Measurements from ENCODE around the gene HPSE2. TPM values are rescaled to one million over a fixed set of nuclear protein-coding genes. Genes with fewer than 3 reads are reported as not detected.

The HPSE2 gene
- total RNA-seq, 1 experiment from 2014 or later, result not detected

DNA sequence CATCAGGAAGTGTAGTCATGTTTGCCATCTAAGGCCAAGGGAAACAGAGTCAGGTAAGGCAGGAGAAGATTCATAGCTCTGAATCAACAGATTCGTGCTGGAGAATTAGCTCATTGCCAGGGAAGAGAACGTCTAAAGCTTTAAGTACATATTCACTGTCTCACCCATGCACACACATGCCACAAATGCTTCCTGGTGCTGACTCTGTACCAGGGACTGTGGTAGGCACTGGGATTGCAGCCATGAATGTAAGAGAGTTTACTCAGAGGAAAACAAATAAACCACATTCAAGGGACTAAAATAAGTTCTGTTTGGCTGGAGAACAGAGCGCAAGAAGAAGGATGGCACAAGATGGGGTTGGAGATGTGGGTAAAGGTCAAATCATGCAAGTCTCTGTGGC, 699.1 kb downstream of the HPSE2 start:
- no peaks in the 10 kb centered on the region for H3K36me3 ChIP-seq (ENCODE audit: control insufficient read depth, insufficient read depth, low read length)
- BruUV-seq (replicated peaks), result no TSS peak
- H3K4me3 ChIP-seq (ENCODE audit: low read depth, low read length), result no peak overlapping the region
- Mint-ChIP-seq H3K4me3 (ENCODE audit: unreplicated experiment) (no peak overlapping the region), H3K27me3 (ENCODE audit: insufficient read depth, unreplicated experiment) (peaks cover 15% of the 10 kb centered on the region), H3K9me3 (ENCODE audit: unreplicated experiment) (no peaks in the 10 kb centered on the region), H3K27ac (ENCODE audit: unreplicated experiment) (no peak overlapping the region), H3K36me3 (ENCODE audit: insufficient read depth, unreplicated experiment) (no peaks in the 10 kb centered on the region), H3K4me1 (ENCODE audit: low read depth, unreplicated experiment) (no peaks in the 10 kb centered on the region)
- ChIA-PET POLR2A (interaction anchor here (0.5 kb wide), 1 partner anchor 45 kb away, joined by 3 read pairs; no protein-coding TSS in a partner anchor), CTCF (no interaction called here)
- intact Hi-C loops (cut with micrococcal nuclease; ENCODE audit: unreplicated experiment), result no loop called here
- H3K4me1 ChIP-seq, result no peaks in the 10 kb centered on the region
- no peaks in the 10 kb centered on the region; the same call in 1 of the 2 replicates for H3K9me3 ChIP-seq
- H3K27me3 ChIP-seq (replicated peaks; ENCODE audit: control insufficient read depth, insufficient read depth, low read length), result no peaks in the 10 kb centered on the region
- TF ChIP-seq, protein P1, sequence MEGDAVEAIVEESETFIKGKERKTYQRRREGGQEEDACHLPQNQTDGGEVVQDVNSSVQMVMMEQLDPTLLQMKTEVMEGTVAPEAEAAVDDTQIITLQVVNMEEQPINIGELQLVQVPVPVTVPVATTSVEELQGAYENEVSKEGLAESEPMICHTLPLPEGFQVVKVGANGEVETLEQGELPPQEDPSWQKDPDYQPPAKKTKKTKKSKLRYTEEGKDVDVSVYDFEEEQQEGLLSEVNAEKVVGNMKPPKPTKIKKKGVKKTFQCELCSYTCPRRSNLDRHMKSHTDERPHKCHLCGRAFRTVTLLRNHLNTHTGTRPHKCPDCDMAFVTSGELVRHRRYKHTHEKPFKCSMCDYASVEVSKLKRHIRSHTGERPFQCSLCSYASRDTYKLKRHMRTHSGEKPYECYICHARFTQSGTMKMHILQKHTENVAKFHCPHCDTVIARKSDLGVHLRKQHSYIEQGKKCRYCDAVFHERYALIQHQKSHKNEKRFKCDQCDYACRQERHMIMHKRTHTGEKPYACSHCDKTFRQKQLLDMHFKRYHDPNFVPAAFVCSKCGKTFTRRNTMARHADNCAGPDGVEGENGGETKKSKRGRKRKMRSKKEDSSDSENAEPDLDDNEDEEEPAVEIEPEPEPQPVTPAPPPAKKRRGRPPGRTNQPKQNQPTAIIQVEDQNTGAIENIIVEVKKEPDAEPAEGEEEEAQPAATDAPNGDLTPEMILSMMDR (IDR thresholded peaks at IDR 0.05; ENCODE audit: insufficient read depth in 1 of 2, low read depth in 1 of 2, low read length in 1 of 2, severe bottlenecking in 1 of 2, unreplicated experiment in 1 of 2), result no peak
- DNase-seq, result no peak

DNA sequence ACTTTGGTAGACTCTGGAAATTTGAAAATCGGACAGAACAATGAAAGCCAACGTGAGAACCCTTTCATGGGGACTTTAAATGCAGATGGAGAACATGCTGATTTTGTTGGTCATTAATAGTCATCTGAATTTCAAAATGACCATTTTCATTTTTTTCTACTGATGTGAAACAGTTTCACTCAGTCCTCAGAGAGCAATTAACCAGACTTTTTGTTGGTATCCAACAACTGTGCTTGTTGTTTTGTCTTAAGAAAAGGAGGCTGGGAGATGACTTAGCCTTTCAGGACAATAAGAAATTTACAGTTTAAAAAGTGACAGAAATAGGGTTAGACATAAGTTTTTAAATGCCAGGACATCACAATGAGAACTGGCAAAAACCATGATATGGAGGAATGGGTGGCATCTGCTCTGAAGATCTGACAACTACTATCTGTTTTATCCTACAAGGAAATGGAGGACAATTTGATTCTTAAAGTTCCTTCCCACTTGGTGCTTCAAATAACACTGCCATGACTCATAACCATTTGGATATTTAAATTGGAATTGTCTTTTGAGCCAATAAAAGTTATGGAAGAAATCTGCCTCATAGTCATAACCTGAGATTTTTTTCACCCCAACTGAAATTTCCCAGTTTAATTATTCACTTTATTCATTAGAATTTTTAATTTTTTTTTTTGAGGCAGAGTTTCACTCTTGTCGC, 701.8 kb downstream of the HPSE2 start:
- intact Hi-C loops (cut with micrococcal nuclease; ENCODE audit: unreplicated experiment), result no loop called here
- ChIA-PET POLR2A (no interaction called here), CTCF (no interaction called here)
- DNase-seq, result no peak
- Mint-ChIP-seq H3K27ac (ENCODE audit: unreplicated experiment) (no peak overlapping the region), H3K9me3 (ENCODE audit: unreplicated experiment) (no peaks in the 10 kb centered on the region), H3K4me3 (ENCODE audit: unreplicated experiment) (no peak overlapping the region), H3K27me3 (ENCODE audit: insufficient read depth, unreplicated experiment) (peaks cover 11% of the 10 kb centered on the region), H3K4me1 (ENCODE audit: low read depth, unreplicated experiment) (no peaks in the 10 kb centered on the region), H3K36me3 (ENCODE audit: insufficient read depth, unreplicated experiment) (no peaks in the 10 kb centered on the region)
- TF ChIP-seq, protein P1 (IDR thresholded peaks at IDR 0.05; ENCODE audit: insufficient read depth in 1 of 2, low read depth in 1 of 2, low read length in 1 of 2, severe bottlenecking in 1 of 2, unreplicated experiment in 1 of 2), result no peak
- no peaks in the 10 kb centered on the region for H3K36me3 ChIP-seq (ENCODE audit: control insufficient read depth, insufficient read depth, low read length)
- no peaks in the 10 kb centered on the region for H3K27me3 ChIP-seq (replicated peaks; ENCODE audit: control insufficient read depth, insufficient read depth, low read length)
- BruUV-seq (replicated peaks), result no TSS peak
- no peak overlapping the region for H3K4me3 ChIP-seq (ENCODE audit: low read depth, low read length)
- H3K9me3 ChIP-seq, result no peaks in the 10 kb centered on the region; the same call in 1 of the 2 replicates
- no peaks in the 10 kb centered on the region for H3K4me1 ChIP-seq

GRCh38 chr10:98533241-98533640, 702.4 kb downstream of the HPSE2 start:
- H3K4me3 ChIP-seq (ENCODE audit: low read depth, low read length), result no peak overlapping the region
- TF ChIP-seq, protein P1 (IDR thresholded peaks at IDR 0.05; ENCODE audit: insufficient read depth in 1 of 2, low read depth in 1 of 2, low read length in 1 of 2, severe bottlenecking in 1 of 2, unreplicated experiment in 1 of 2), result no peak
- H3K9me3 ChIP-seq, result no peaks in the 10 kb centered on the region; the same call in 1 of the 2 replicates
- Mint-ChIP-seq H3K27me3 (ENCODE audit: insufficient read depth, unreplicated experiment) (peaks cover 11% of the 10 kb centered on the region), H3K27ac (ENCODE audit: unreplicated experiment) (no peak overlapping the region), H3K9me3 (ENCODE audit: unreplicated experiment) (no peaks in the 10 kb centered on the region), H3K36me3 (ENCODE audit: insufficient read depth, unreplicated experiment) (no peaks in the 10 kb centered on the region), H3K4me3 (ENCODE audit: unreplicated experiment) (no peak overlapping the region), H3K4me1 (ENCODE audit: low read depth, unreplicated experiment) (no peaks in the 10 kb centered on the region)
- no peaks in the 10 kb centered on the region for H3K36me3 ChIP-seq (ENCODE audit: control insufficient read depth, insufficient read depth, low read length)
- CTCF ChIA-PET, result no interaction called here
- no peak for DNase-seq
- no peaks in the 10 kb centered on the region for H3K27me3 ChIP-seq (replicated peaks; ENCODE audit: control insufficient read depth, insufficient read depth, low read length)
- H3K4me1 ChIP-seq, result no peaks in the 10 kb centered on the region
- BruUV-seq (replicated peaks), result no TSS peak
- POLR2A ChIA-PET, result no interaction called here
- intact Hi-C loops (cut with micrococcal nuclease; ENCODE audit: unreplicated experiment), result no loop called here

All from Caco-2 (cell line).